Stimulated activated CD4-positive, alpha-beta T cell treated with anti-CD3 and anti-CD28 coated beads, Interleukin-12 subunit alpha, Interleukin-12 subunit beta, amount 100 ng/mL, for 48 hours (primary cell): Measurements from ENCODE around the gene LMO7.

ENCODE experiments used
- DNase-seq, 3 donors: peaks; one replicate each; pipeline ENCODE4 v3.0.0-alpha.2; 2020; ENCODE audit warnings: low read depth in 2 of 3, low spot score in 1 of 3

Gene LMO7

GRCh38 chr13:75838366-75839005 is 202.4 kb downstream of the LMO7 start:
- DNase-seq, result no peak

- DNase-seq, result no peak
Measured at GRCh38 chr13:75839406-75839805, 203.3 kb downstream of the LMO7 start.

- no peak for DNase-seq
Measured at GRCh38 chr13:75841905-75842304, 205.8 kb downstream of the LMO7 start.

GRCh38 chr13:75843074-75843473 is 206.9 kb downstream of the LMO7 start:
- DNase-seq, result no peak

GRCh38 chr13:75843991-75844390 is 207.9 kb downstream of the LMO7 start:
- DNase-seq, result no peak

- DNase-seq, result no peak
Measured at GRCh38 chr13:75847588-75847987, 211.5 kb downstream of the LMO7 start.

GRCh38 chr13:75850916-75851315 is 214.8 kb downstream of the LMO7 start:
- DNase-seq, result no peak

- DNase-seq, result no peak
Measured at GRCh38 chr13:75855216-75855615, 219.1 kb downstream of the LMO7 start.

- DNase-seq, result no peak
Measured at GRCh38 chr13:75855847-75856246, 219.7 kb downstream of the LMO7 start.

- no peak for DNase-seq
Measured at GRCh38 chr13:75857291-75857690, 221.2 kb downstream of the LMO7 start.

- DNase-seq, result no peak
Measured at GRCh38 chr13:75860935-75861334, 224.8 kb downstream of the LMO7 start.

- no peak for DNase-seq
Measured at GRCh38 chr13:75861786-75862185, 225.7 kb downstream of the LMO7 start.

- DNase-seq, result no peak
Measured at GRCh38 chr13:75864718-75865117, 228.6 kb downstream of the LMO7 start.

- DNase-seq, result no peak
Measured at GRCh38 chr13:75867379-75868117, 231.4 kb downstream of the LMO7 start.

GRCh38 chr13:75869981-75870380 is 233.9 kb downstream of the LMO7 start:
- no peak for DNase-seq

GRCh38 chr13:75870397-75870903 is 234.3 kb downstream of the LMO7 start:
- no peak for DNase-seq

GRCh38 chr13:75871059-75871458 is 234.9 kb downstream of the LMO7 start:
- DNase-seq, result no peak

GRCh38 chr13:75872980-75873379 is 236.8 kb downstream of the LMO7 start:
- DNase-seq, result no peak

- no peak for DNase-seq
Measured at GRCh38 chr13:75873494-75873893, 237.4 kb downstream of the LMO7 start.

- DNase-seq, result no peak
Measured at GRCh38 chr13:75875450-75875849, 239.3 kb downstream of the LMO7 start.

- DNase-seq, result peak in 2 of 3 donors; percentile 21 to 50
Measured at GRCh38 chr13:75876142-75877050, 240.3 kb downstream of the LMO7 start.

- DNase-seq, result no peak
Measured at GRCh38 chr13:75877071-75877470, 240.9 kb downstream of the LMO7 start.
